Activated CD4-positive, alpha-beta T cell treated with anti-CD3 and anti-CD28 coated beads, Interleukin-2, amount 50 U/mL, for 48 hours (primary cell): Measurements from ENCODE around the gene HOXC12.

Experiments
- DNase-seq, 2 experiments: peaks; one replicate each; pipeline ENCODE4 v3.0.0-alpha.2; 2020

Gene HOXC12

DNA sequence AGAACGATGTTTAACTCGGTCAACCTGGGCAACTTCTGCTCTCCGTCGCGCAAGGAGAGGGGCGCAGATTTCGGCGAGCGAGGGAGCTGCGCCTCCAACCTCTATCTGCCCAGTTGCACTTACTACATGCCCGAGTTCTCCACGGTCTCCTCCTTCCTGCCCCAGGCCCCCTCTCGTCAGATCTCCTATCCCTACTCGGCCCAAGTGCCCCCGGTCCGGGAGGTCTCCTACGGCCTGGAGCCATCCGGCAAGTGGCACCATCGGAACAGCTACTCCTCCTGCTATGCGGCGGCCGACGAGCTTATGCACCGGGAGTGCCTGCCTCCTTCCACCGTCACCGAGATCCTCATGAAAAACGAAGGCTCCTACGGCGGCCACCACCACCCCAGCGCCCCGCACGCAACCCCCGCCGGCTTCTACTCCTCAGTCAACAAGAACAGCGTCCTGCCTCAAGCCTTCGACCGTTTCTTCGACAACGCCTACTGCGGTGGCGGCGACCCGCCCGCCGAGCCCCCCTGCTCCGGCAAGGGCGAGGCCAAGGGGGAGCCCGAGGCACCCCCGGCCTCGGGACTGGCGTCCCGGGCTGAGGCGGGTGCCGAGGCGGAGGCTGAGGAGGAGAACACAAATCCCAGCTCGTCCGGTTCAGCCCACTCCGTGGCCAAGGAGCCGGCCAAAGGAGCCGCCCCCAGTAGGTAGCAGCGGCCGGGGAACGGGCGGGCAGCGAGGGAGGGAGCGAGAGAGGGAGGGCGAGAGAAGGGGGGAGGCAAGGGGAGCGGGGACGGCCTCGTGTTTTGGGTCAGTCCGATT is 18.7 kb downstream of the HOXC12 start:
- DNase-seq, result no peak

DNA sequence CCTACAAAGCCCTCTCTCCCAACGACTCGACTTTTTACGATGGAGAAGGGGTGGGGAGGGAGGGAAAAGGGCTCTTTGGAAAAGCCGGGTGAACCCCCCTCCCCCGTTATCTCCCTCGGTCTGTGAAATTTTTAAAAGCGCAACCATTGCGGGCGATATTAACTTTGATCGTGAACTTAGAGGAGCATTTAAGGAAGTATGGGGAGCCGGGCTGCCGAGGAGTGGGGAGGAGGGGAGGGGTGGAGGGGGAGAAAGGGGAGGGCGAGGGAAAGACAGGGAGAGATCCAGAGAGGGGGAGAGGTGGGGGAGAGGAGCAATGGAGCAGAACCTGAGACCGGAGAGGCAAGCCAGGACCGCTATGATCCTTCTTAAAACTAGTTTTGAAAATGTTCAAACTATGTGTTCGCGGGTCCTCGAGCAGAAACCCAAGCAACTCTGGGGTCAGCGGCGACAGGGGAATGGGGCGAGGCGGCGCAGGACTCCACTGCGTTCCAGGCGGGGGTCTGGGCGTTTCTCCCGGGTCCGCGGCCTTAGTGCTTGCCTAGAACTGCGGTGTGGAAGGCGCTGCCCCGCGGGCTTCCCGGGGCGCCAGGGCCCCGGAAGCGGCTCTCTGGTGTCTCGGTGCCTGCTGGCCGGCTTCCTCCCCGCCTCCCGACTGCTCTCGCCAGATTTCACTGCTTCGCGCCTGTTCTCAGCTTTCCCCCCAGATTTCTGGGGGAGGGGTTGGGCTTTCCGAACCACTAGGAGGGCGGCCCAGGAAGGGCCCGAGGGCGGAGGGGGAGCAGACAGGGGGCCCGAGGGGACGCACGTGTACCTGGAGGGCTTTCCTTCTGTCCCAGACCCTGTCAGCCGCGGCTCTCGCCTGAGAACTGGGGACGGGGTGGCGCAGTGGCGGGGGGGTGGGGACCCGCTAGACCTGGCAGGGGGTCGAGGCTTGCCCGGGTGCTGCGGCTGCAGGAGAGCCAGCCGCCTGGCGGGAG is 19.7 kb downstream of the HOXC12 start, which contains the start of gene HOTAIR:
TSS of gene HOTAIR (minus strand) at position 871 of the 980 bp plus-strand sequence.
- peak in 1 of 2 experiments; percentile 22 for DNase-seq

DNA sequence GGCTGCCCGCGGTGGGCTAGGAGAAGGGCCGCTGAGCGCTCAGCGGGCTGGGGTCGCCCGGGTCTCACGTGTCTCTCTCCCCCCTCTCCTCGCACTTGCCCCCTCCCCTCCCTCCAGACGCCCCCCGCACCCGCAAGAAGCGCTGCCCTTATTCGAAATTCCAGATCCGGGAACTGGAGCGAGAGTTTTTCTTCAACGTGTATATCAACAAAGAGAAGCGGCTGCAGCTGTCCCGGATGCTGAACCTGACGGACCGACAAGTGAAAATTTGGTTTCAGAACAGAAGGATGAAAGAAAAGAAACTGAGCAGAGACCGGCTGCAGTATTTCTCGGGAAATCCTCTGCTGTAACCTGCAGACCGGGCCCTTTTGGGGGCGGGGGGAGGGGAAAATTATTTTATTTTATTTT is 20.4 kb downstream of the HOXC12 start:
- DNase-seq, result no peak

DNA sequence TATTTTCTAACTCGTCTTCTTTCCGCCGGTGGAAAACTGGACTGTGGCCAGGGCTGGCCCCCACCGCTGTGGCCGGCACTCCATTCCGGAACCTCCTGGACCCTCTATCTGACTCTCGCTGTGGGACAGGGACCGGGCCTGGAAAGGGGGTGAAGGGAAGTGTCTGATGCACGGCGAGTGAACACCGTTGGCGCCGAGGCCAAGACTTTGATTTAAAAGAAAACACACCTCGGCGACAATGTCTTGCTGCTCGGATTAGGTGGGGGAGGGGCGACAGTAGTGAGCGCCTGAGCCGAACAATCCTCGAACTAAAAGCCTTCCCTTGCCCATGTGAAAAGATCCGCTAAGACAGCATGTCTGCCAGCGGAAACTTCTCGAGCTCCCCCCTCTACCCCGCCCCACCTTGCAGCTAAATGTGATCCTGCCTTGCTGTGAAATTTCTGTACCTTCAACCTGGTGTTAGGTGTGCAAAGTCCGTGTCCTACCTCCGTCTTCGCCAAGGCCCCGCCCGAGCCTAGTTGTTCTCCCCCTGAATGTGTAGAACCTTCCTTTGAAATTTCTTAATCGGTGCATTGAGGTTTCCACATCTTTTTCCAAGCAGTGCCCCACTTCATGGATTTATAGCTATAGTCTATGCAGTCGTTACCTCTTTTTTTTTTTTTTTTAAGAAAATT is 20.9 kb downstream of the HOXC12 start:
- no peak for DNase-seq

DNA sequence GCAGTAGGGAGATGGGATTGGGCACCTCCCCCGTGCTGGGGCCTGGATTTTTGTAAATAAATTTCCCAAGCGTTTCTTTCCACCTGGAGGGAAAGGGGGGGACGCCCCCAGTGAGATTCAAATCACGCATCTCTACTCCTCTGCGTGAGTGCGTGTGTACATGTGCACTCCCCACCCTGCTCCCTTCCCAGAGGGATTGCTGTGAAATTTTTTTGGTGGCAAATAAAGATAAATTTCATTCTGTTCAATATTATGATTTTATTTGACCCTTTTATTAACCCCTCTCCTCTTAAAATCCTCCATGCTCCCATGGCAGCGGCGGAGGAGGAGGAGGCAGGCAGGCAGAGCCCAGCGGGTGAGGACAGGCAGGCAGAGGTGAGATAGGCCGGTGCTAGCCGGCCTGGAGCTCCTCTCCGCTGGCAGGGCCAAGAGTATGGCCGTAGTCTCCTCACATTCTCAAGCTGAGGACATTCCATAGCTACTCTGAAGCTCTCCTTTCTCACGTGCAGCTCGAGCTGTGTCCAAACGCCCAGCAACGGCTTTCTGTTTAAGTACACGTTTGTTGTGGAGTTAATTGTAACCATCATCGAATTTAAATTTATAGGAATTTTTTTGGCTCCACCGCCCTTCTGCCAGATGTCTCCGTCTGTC is 21.6 kb downstream of the HOXC12 start:
- no peak for DNase-seq

DNA sequence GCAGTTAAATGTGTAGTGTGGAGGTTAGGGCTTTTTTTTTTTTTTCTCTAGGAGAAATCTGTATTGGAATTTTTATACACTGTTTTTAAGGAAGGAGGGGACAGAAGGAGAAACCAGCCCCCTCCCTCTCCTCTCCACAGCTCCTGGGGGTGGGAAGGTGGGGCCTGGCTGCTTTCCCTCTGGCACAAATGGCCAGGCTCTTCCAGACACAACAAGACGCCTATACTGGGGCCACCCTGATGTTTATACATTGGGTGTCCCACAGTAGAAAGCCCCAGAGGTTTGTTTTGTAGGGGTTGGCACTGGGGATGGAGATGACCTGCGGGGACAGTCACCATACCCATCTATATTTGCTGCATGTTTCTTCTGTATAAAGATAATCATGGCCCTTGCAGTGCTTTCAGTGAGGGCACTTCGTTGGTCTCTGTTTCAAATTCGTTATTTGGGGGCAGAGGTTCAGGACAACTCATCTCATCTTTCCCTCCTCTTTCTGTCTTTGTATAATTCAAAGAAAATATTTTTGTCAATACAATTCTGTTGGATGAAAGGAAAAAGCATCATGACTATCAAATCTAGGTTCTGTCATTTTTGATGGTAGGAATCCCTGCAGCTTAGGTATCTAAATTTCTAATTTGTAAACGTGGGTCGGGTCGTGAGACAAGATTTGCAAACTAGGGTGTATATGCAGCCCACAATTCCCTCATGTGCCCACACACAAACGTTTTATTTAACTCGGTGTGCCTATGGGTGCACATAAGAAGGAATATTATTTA is 22.3 kb downstream of the HOXC12 start:
- no peak for DNase-seq

DNA sequence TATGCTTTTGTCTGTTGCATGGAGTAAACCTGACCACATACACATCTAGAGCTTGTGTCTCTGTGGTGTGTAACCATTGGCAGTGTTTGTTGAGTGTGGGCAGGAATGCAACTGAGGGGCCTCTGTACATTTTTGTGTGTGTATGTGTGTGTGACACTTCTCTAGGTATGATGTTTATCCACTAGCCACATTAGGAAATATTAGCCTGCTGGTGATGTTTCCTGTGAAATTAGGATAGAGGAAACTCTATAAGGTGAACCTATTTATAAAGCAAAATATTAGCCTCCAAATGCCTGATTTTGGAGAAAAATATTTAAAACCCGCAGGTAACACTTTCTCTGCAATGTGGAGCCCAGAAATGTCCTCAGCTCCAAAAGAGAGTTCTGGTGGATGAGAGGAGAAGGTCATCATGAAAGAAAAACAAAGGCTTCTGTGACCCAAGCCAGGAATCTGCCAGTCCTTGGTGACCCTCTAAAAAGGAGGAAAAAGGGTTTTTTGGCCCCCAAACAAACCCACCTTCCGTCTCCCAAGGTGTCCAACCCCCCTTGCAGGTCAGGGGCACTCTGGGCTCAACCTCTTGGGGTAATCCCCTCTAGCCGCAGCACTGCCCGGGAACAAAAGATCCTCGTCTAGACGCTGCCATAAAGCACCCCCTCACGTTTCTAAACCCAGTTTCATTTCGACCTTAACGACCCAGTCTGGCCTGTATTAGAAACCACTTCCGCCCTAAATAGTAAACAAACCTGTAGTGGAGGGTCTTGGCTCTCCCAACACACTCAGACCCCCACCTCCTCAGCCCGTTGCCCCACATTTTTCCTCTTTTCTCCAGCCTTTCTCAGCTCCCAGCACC is 23.1 kb downstream of the HOXC12 start:
- DNase-seq, result no peak

DNA sequence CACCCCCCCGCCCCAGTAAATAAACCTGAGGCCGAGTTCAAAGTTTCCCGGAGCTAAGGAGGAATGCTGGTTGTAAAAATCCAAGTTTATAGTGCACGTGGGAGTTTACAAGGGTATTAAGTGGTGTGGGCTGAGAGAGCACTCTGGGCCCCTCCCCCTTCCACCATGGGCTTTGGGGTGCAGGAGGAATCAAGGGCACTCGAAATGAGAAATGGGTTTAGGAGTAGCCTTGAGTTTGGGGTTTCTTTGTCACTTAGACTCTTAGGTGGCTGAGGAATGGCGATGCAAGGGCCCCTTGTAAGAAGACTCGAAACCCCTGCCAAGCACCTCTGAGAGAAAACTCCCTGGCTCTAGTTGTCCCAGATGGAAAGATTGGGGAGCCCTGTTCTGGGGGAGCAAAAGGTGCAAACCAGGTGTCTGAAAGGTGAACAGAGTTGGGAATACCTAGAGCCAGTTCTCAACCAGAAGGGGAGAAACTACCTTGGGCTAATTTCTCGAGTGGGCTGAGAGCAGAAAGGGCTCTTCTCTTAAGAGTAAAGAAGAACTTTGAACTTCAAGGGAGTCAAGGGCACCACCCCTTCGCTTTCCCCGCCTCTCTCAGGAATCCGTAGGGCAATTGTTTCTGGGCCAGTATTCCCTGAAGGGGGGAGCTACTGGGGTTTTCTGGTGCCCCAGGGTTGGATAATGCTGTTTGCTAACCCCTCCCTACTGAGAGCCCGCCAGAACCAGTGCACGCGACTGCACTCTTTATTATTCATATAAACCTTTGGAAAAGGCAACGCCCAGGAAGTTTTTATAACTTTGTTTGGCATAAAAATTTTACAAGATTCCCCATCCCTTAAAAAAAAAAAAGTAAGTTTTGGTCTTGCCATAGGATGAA is 24.0 kb downstream of the HOXC12 start:
- no peak for DNase-seq

DNA sequence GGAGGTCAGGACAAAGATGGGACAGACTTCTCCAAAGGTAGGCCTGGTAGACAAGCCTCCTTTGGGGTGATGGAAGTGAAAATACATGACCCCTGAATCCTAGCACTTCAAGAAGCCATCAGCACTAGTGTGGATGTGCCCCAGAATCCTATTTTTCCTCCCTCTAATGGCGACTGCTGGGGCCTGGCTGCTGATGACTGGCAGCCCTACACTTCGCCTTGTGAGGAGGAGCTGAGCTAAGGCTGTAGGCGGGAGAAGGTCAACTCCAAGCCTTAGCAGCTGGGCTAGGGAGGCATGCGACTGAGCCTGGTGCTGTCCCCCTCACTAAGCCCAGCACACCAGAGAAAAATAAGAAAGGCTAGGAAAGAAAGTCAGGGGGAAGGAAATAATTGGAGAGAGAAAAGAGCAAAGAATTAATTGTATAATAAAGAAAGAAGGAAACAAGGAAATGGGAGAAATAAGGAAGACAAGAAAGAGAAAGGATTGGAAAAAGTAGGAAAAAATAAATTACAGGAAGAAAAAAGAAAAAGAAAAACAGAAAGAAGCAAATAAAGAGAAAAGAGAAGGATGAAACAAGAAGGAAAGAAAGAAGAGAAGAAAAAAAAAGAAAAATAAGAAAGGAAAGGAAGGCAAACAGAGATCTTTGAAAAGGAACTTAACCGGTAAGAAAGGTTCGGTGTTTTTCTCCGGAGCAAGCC is 25.6 kb downstream of the HOXC12 start:
- DNase-seq, result no peak

DNA sequence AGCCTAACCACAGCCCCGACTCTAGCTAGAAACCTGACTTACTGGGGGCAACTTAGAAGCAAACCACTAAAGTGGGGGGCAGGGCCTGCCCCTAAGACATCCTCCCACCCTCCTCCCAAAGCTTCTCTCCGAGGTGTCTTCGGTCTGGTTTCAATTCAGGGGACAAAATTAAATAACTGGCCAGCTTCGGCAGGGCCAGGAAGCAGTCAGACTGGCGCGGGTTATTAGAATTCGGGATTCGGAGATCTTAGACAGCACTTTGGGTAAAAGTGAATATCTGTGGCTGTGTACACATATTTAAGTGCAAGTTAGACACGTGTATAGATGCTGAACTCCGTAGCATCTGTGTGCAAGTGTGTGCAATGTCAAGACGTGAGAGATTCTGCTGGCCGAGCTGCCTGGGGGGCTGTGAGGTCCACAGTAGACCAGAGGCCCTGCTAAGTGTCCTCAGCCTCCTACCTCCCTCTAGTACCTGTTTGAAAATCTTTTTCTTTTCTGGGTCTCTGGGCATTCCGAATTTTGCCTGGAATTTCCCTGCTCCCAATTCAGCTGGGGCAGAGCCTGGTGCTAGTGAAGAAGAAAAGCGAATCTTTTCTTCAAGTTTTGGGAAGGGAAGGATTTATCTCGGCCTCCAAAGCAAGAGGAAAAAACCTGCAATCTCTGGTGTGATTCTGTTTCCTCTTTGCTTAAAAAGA is 26.2 kb downstream of the HOXC12 start:
- no peak for DNase-seq

DNA sequence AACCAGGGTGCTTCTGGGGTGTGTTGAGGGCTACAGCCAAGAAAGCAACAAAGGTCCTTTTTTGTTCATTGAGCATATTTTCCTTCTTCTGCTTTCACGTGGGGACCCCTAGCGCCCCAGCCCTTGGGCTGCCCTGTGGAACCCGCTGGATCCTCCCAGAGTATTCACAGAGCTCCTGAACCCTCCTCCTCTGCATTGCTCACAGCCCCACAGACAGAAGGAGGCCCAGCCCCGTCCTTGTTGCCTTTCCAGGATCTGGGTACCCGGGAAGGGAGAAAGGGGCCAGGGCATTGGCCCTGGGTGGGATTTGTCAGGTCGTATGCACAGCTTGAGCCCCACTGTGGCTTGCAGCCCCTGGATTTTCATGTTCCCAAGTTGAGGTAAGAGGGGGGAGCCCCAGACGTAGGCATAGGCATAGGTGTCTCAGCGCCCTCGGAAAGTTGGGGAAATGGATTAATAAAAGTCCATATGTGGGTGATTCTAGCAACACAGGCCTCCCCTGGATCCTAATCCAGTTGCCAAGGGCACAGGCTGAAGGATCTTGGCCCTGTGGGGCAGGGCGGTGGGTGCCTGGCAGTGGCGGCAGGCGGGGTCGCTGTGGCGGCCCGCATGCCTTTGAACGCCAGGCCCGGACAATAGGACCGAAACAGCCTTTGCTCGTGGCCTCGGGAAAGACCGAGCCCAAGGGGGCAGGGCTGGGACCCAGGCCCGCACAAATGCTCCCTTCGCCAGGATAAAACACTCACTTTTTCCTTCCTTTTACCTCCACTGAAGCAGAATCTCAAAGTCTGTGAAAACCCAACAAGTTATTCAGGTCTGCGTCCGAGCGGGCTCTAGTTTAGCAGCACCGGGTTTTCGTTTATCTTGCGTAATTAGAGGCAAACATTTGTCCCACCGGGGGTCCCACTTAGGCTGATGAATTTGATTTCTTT is 27.2 kb downstream of the HOXC12 start:
- DNase-seq, result no peak

DNA sequence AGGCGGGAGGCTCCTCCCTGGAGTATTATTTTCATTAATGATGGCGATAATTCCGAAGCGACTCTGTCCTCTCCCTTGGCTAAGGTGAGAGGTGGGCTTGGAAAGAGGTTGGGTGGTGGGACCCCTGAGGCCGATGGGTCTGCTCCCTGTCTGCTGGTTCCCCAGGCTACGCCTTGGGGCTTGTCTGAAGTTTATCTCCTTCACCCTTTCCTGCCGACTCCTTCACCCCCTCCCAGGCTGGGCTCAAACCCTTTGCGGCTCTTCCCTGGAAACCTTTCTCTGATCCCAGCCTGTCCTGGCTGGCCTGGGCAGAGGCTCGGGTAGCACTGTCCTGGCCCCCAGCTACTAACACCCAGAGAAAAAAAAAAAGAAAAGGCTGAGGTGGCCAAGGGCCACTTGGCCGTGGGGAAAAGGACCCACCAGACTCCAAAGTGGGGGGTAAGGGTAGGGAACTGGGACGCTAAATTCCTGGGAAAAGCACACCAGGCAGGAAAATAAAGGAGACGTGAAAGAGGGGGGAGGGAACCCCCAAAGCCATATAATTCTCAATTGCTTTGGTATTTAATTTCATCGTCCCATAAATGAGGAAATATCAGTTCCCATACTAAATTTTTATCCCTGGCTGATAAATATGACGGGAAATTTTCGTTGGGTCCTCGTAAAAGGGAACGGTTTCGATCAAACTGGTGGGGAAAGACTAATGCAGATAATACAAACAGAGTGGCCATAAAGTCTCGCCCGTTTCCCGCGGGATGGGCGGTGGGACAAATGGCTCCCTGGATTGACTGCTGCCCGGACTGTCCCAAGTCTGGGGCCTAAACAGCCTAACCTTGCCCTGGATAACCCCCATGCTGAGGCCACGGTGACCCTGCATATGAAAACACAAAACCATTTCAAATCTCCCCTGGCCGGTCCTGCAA is 28.2 kb downstream of the HOXC12 start:
- DNase-seq, result no peak

DNA sequence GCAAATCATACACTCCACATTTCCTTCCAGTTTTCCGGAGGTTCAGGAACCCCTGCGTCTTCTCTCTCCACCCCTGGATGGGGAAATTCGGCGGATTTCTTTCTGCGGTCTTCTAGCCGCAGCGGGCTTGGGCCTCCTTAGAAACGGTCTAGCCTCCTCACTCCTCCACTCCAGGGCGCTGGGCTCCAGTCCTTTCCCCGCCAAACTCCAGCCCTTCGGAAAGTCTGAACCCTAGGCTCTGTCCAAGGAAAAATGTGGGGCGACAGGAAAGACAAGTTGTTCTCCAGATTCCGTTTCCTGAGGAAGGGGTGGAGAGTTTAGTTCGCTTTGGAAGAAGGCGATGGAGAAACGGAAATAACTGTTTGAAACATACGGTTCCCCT is 28.9 kb downstream of the HOXC12 start:
- no peak for DNase-seq

DNA sequence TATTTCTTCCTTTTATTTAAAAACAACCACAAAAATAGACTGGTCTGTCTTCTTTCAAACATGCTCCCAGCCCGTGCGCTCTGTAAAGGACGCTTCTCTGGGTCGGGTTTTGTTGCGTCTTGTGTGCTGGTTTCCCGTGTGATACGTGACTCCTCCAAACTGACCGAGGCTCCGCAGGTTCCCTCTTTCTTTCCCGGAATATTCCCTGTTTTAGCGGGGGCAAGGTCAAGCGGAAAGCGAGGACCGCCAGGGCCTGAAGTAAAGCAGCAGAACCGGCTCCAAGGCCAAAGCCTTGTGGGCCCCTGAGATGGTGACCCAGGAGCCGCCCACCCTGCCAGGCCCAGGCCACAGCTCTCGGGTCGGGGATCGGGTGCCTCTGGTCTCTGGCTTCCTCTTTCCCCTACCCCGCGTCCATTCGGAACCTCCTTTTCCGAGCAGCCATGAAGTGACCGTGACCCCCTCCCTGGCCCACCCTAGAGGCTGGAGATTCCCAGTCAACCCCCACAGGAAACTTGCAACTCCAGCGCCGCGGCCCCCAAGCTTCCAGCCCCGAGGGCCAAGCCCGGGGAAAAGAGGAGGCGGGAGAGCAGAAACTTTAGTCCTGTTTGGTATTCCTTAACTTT is 29.4 kb downstream of the HOXC12 start:
- no peak for DNase-seq

DNA sequence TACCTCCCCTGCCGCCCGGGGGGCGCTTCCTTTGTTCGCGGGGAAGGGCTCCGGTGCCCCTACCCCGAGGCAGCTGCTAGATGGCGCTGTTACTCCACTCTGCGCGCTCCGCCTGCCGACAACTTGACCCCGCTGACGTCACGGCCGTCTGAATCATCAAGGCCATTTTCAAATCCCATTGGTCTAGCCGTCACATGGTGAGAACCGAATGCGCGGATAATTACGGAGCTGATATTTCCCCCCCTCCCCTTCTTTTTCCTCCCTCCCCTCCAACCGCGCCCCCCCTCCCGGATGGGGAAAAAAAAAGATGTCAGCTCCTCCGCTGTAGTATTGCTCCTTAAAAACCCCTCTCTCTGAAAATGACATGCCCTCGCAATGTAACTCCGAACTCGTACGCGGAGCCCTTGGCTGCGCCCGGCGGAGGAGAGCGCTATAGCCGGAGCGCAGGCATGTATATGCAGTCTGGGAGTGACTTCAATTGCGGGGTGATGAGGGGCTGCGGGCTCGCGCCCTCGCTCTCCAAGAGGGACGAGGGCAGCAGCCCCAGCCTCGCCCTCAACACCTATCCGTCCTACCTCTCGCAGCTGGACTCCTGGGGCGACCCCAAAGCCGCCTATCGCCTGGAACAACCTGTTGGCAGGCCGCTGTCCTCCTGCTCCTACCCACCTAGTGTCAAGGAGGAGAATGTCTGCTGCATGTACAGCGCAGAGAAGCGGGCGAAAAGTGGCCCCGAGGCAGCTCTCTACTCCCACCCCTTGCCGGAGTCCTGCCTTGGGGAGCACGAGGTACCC is 30.4 kb downstream of the HOXC12 start, which contains the start of gene HOXC10:
TSS of gene HOXC10 (plus strand) at position 246 of the 791 bp plus-strand sequence. CDS start at position 360, 114 bp downstream.
- DNase-seq, result peak; percentile 88 to 90
